ENCODE data around the gene DCDC1. TPM values are rescaled to one million over a fixed set of nuclear protein-coding genes. Genes with fewer than 3 reads are reported as not detected.

Gene DCDC1
- total and polyA plus RNA-seq, 12 donors = 0.01 to 0.18 (median 0.09) TPM; not detected in 9

DNA sequence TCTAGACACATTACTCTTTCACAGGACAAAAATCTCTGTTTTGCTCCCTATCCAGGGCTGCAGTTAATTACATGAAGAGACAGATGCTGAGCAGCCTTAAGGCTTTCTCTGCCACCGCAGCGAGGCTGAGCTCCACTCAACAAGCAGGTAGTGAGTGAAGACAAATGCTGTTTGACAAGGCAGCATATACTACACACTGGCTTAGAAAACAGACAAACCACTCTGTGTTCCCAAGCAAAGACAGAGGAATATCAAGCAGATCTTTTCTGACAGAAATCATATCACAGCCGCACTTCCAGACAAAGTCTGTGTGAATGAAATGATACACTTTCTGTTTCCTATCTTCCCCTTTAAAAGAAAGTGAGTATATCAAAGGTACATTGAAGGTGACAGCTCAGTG lies 368.1 kb downstream of the DCDC1 start:
- WGBS, 2 donors = 50 to 62% methylated on average over 3 of the region's 3 CpGs
- no peak for ATAC-seq

GRCh38 chr11:31000381-31000780 lies 369.2 kb downstream of the DCDC1 start:
- Histone ChIP-seq H3K4me3 (no peak overlapping the region), H3K27ac (no peak overlapping the region), H3K4me1 (no peaks in the 10 kb centered on the region), H3K36me3 (no peaks in the 10 kb centered on the region), H3K27me3 (peaks cover 0 to 9% (median 0%) of the 10 kb centered on the region in 7 donors), H3K9me3 (no peaks in the 10 kb centered on the region)
- no peak for ATAC-seq
- no peak for DNase-seq
- intact Hi-C loops (cut with DNase I) = loop anchor here in 1 of 10 donors (10.0 kb wide), 1 partner anchor 56 kb away; no protein-coding TSS in a partner anchor
- TF ChIP-seq CTCF (IDR thresholded peaks at IDR 0.05) = no peak

More for the DNA sequence above, 368.1 kb downstream of the DCDC1 start:
- no peak overlapping the region for H3K4me3 ChIP-seq
- no peaks in the 10 kb centered on the region for H3K9me3 ChIP-seq
- H3K27me3 ChIP-seq = peaks cover 0 to 9% (median 0%) of the 10 kb centered on the region in 7 donors
- intact Hi-C loops (cut with DNase I) = loop anchor here in 1 of 10 donors (10.0 kb wide), 1 partner anchor 57 kb away; no protein-coding TSS in a partner anchor
- DNase-seq = no peak
- H3K27ac ChIP-seq = no peak overlapping the region
- TF ChIP-seq CTCF (IDR thresholded peaks at IDR 0.05) = no peak
- H3K4me1 ChIP-seq = no peaks in the 10 kb centered on the region
- no peaks in the 10 kb centered on the region for H3K36me3 ChIP-seq

GRCh38 chr11:30992513-30992849 lies 377.1 kb downstream of the DCDC1 start:
- intact Hi-C loops (cut with DNase I) = no loop called here
- Histone ChIP-seq H3K4me3 (no peak overlapping the region), H3K9me3 (no peaks in the 10 kb centered on the region), H3K27me3 (no peaks in the 10 kb centered on the region), H3K36me3 (no peaks in the 10 kb centered on the region), H3K27ac (no peak overlapping the region), H3K4me1 (no peaks in the 10 kb centered on the region)
- TF ChIP-seq CTCF (IDR thresholded peaks at IDR 0.05) = no peak
- DNase-seq (no peak), ATAC-seq (no peak)
- WGBS, 2 donors = 42 to 48% methylated on average over 1 of the region's 1 CpG

GRCh38 chr11:30991802-30992512 lies 377.6 kb downstream of the DCDC1 start:
- no peak for ATAC-seq
- Histone ChIP-seq H3K36me3 (no peaks in the 10 kb centered on the region), H3K9me3 (no peaks in the 10 kb centered on the region), H3K4me3 (no peak overlapping the region), H3K4me1 (no peaks in the 10 kb centered on the region), H3K27me3 (no peaks in the 10 kb centered on the region), H3K27ac (no peak overlapping the region)
- intact Hi-C loops (cut with DNase I) = no loop called here
- TF ChIP-seq CTCF (IDR thresholded peaks at IDR 0.05) = no peak
- DNase-seq = no peak
- 81 to 91% methylated on average over 2 of the region's 2 CpGs for WGBS, 2 donors

All from heart right ventricle (tissue), 16 donors.